ENCODE results near the gene SRA1.

The SRA1 gene

GRCh38 chr5:140564196-140565023 lies 7.1 kb upstream of the SRA1 start, which contains the start of the genes APBB3 and SLC35A4:
APBB3 (minus strand) TSS chr5:140564598; CDS start chr5:140564245, 353 bp downstream.
SLC35A4 (plus strand) TSS chr5:140564828; CDS start chr5:140567170, 2,342 bp downstream.
- TF ChIP-seq GATA2 (IDR thresholded peaks at IDR 0.05; ENCODE audit: low read depth, low read length): no peak
- TF ChIP-seq GATA3 (IDR thresholded peaks at IDR 0.05; ENCODE audit: low read depth, low read length): no peak

GRCh38 chr5:140563596-140563995 lies 6.3 kb upstream of the SRA1 start:
- TF ChIP-seq GATA2 (IDR thresholded peaks at IDR 0.05; ENCODE audit: low read depth, low read length): no peak
- TF ChIP-seq GATA3 (IDR thresholded peaks at IDR 0.05; ENCODE audit: low read depth, low read length): no peak

- TF ChIP-seq GATA3 (IDR thresholded peaks at IDR 0.05; ENCODE audit: low read depth, low read length) (no peak), GATA2 (IDR thresholded peaks at IDR 0.05; ENCODE audit: low read depth, low read length) (no peak)
Measured at GRCh38 chr5:140561753-140562523, 4.7 kb upstream of the SRA1 start.

- TF ChIP-seq GATA3 (IDR thresholded peaks at IDR 0.05; ENCODE audit: low read depth, low read length): no peak
- no peak for TF ChIP-seq GATA2 (IDR thresholded peaks at IDR 0.05; ENCODE audit: low read depth, low read length)
Measured at GRCh38 chr5:140560227-140560626, 3.0 kb upstream of the SRA1 start.

- TF ChIP-seq GATA3 (IDR thresholded peaks at IDR 0.05; ENCODE audit: low read depth, low read length) (no peak), GATA2 (IDR thresholded peaks at IDR 0.05; ENCODE audit: low read depth, low read length) (no peak)
Measured at GRCh38 chr5:140558542-140558941, 1.3 kb upstream of the SRA1 start.

GRCh38 chr5:140557965-140558364 lies 692 bp upstream of the SRA1 start:
- TF ChIP-seq GATA3 (IDR thresholded peaks at IDR 0.05; ENCODE audit: low read depth, low read length): no peak
- TF ChIP-seq GATA2 (IDR thresholded peaks at IDR 0.05; ENCODE audit: low read depth, low read length): no peak

- TF ChIP-seq GATA2 (IDR thresholded peaks at IDR 0.05; ENCODE audit: low read depth, low read length) (no peak), GATA3 (IDR thresholded peaks at IDR 0.05; ENCODE audit: low read depth, low read length) (no peak)
Measured at GRCh38 chr5:140556438-140556837, 835 bp downstream of the SRA1 start.

GRCh38 chr5:140555747-140556312 lies 1.4 kb downstream of the SRA1 start:
- TF ChIP-seq GATA2 (IDR thresholded peaks at IDR 0.05; ENCODE audit: low read depth, low read length) (no peak), GATA3 (IDR thresholded peaks at IDR 0.05; ENCODE audit: low read depth, low read length) (no peak)

- TF ChIP-seq GATA2 (IDR thresholded peaks at IDR 0.05; ENCODE audit: low read depth, low read length): no peak
- no peak for TF ChIP-seq GATA3 (IDR thresholded peaks at IDR 0.05; ENCODE audit: low read depth, low read length)
Measured at GRCh38 chr5:140554454-140554853, 2.8 kb downstream of the SRA1 start.

- TF ChIP-seq GATA2 (IDR thresholded peaks at IDR 0.05; ENCODE audit: low read depth, low read length) (no peak), GATA3 (IDR thresholded peaks at IDR 0.05; ENCODE audit: low read depth, low read length) (no peak)
Measured at GRCh38 chr5:140553657-140554056, 3.6 kb downstream of the SRA1 start.

- TF ChIP-seq GATA3 (IDR thresholded peaks at IDR 0.05; ENCODE audit: low read depth, low read length): no peak
- TF ChIP-seq GATA2 (IDR thresholded peaks at IDR 0.05; ENCODE audit: low read depth, low read length): no peak
Measured at GRCh38 chr5:140551872-140552271, 5.4 kb downstream of the SRA1 start.

GRCh38 chr5:140550147-140551079 lies 6.9 kb downstream of the SRA1 start:
- TF ChIP-seq GATA3 (IDR thresholded peaks at IDR 0.05; ENCODE audit: low read depth, low read length) (no peak), GATA2 (IDR thresholded peaks at IDR 0.05; ENCODE audit: low read depth, low read length) (no peak)
